ENCODE data around the gene ATP9B. TPM values are rescaled to one million over a fixed set of nuclear protein-coding genes. Genes with fewer than 3 reads are reported as not detected.

ATP9B gene
- total RNA-seq, 1 experiment from 2014 or later: 20.9 TPM

GRCh38 chr18:79019881-79020280 lies 49.3 kb upstream of the ATP9B start:
- Histone ChIP-seq H3K27me3 (ENCODE audit: insufficient read depth, low read length) (no peaks in the 10 kb centered on the region), H3K9me3 (ENCODE audit: control insufficient read depth, low read depth, low read length) (peaks cover 9% of the 10 kb centered on the region), H3K79me1 (ENCODE audit: insufficient read depth, low read depth, low read length, poor library complexity, severe bottlenecking) (no peaks in the 10 kb centered on the region), H3K14ac (ENCODE audit: insufficient read depth, low read length) (peak overlapping the region; percentile 49), H2BK12ac (ENCODE audit: insufficient read length, low read depth, low read length) (no peak overlapping the region), H3K79me2 (ENCODE audit: insufficient read depth, low read length) (no peaks in the 10 kb centered on the region), H2BK15ac (ENCODE audit: low read depth, low read length) (no peak overlapping the region), H3K18ac (ENCODE audit: insufficient read length, low read depth, low read length) (no peak overlapping the region), H4K20me1 (ENCODE audit: control insufficient read depth, insufficient read depth, insufficient read length) (no peaks in the 10 kb centered on the region), H2BK120ac (ENCODE audit: low read depth, low read length, poor library complexity, severe bottlenecking) (no peak overlapping the region), H3K4me2 (ENCODE audit: insufficient read depth, insufficient read length, low read length) (no peak overlapping the region), H4K5ac (ENCODE audit: insufficient read length, low read depth, low read length) (no peak overlapping the region), H2AK5ac (ENCODE audit: insufficient read length, low read length) (no peak overlapping the region), H3T11ph (ENCODE audit: low read length) (no peak overlapping the region), H2BK20ac (ENCODE audit: low read depth, low read length, poor library complexity, severe bottlenecking) (no peak overlapping the region), H3K4ac (ENCODE audit: low read depth, low read length) (no peak overlapping the region), H4K91ac (ENCODE audit: insufficient read length, low read depth, low read length) (no peak overlapping the region), H3K56ac (ENCODE audit: insufficient read length, low read depth, low read length) (no peak overlapping the region), H2AFZ (ENCODE audit: low read length) (no peak overlapping the region), H3K23me2 (ENCODE audit: insufficient read length, low read depth, low read length, poor library complexity, severe bottlenecking) (no peaks in the 10 kb centered on the region), H4K8ac (replicated peaks; ENCODE audit: insufficient read length, low read depth, low read length) (no peak overlapping the region), H3K27ac (ENCODE audit: insufficient read length, low read depth, low read length) (no peak overlapping the region), H3K4me1 (ENCODE audit: insufficient read depth, low read length) (no peaks in the 10 kb centered on the region), H3K9ac (ENCODE audit: extremely low read depth, insufficient read length, low read length) (no peak overlapping the region), H2BK5ac (ENCODE audit: insufficient read length, low read length) (no peak overlapping the region), H3K23ac (ENCODE audit: insufficient read length, low read depth, low read length) (no peak overlapping the region)
- no peaks in the 10 kb centered on the region for H3K4me1 Mint-ChIP-seq
- no peak overlapping the region for H3K4me3 Mint-ChIP-seq
- no CpG with 5 or more reads among the region's 7 CpGs for WGBS (ENCODE audit: extremely low coverage, insufficient read length, low lambda C conversion rate)
- TF ChIP-seq CTCF (conservative IDR thresholded peaks at IDR 0.05): no peak
- no peak for DNase-seq
- H3K9me3 Mint-ChIP-seq: peaks cover 8 to 11% of the 10 kb centered on the region in 2 experiments; a peak in 4 of 5 replicates
- no peak overlapping the region for H3K27ac Mint-ChIP-seq
- peaks cover 0 to 15% (median 2%) of the 10 kb centered on the region in 3 experiments; a peak in 2 of 7 replicates for H3K36me3 Mint-ChIP-seq (ENCODE audit: insufficient read depth in 1 of 3, low read depth in 3 of 3)
- no peaks in the 10 kb centered on the region; the same call in 1 of the 2 replicates for H3K27me3 Mint-ChIP-seq (ENCODE audit: low read depth)
